PC-3 (cell line): ENCODE results near the gene GPATCH2L. TPM values are rescaled to one million over a fixed set of nuclear protein-coding genes. Genes with fewer than 3 reads are reported as not detected.

ENCODE experiments used
- ATAC-seq: fragments of 200-7000 bp; cut with Tn5 transposase; 2 replicates; pipeline ENCODE4 v1.9.1; 2020; ENCODE audit warnings: mild to moderate bottlenecking, moderate library complexity
- BruUV-seq: library from RNA; stranded (reverse); fragments of 400-500 nt; replicated peaks from 2 replicates; lab custom pipeline; 2021; lab: Mats Ljungman, UMichigan
- CTCF ChIA-PET: fragments of 300-600 bp; sonication (Branson Sonifier 250); formaldehyde crosslinking; loops from one replicate; lab custom pipeline; 2022; ENCODE audit warnings: antibody characterized with exemption; lab: Charles Lee
- POLR2A ChIA-PET: fragments of 300-600 bp; sonication (Branson Sonifier 250); formaldehyde crosslinking; loops from one replicate; lab custom pipeline; 2022; ENCODE audit warnings: antibody characterized with exemption; ENCODE audit not compliant: unreplicated experiment; lab: Charles Lee
- DNase-seq: peaks from one replicate; pipeline ENCODE4 v3.0.0-alpha.2; 2015
- H2AFZ ChIP-seq: fragments of 300-600 bp; sonication (generic); 2 replicates; pipeline ENCODE4 v1.6.0; 2016; ENCODE audit warnings: antibody characterized with exemption, low read length
- H3F3A ChIP-seq: fragments of 300-600 bp; sonication (generic); one replicate; pipeline ENCODE4 v1.6.0; 2017; ENCODE audit warnings: antibody characterized with exemption, low read length, control low read depth, mild to moderate bottlenecking; ENCODE audit not compliant: unreplicated experiment
- H3K27ac ChIP-seq: fragments of 300-600 bp; sonication (generic); 2 replicates; pipeline ENCODE4 v1.5.1; 2016; ENCODE audit warnings: mild to moderate bottlenecking, low read length
- H3K27me3 ChIP-seq: fragments of 300-600 bp; sonication (generic); 2 replicates; pipeline ENCODE4 v1.6.1; 2016; ENCODE audit warnings: low read length, mixed read lengths
- H3K36me3 ChIP-seq: fragments of 300-600 bp; sonication (generic); 2 replicates; pipeline ENCODE4 v1.6.1; 2016; ENCODE audit warnings: low read depth, mixed run types, low read length, mixed read lengths
- H3K4me1 ChIP-seq: fragments of 300-600 bp; sonication (generic); 2 replicates; pipeline ENCODE4 v1.5.1; 2016; ENCODE audit warnings: low read length; ENCODE audit not compliant: insufficient read depth
- H3K4me2 ChIP-seq: fragments of 300-600 bp; sonication (generic); 2 replicates; pipeline ENCODE4 v1.6.0; 2016; ENCODE audit warnings: low read length
- H3K4me3 ChIP-seq: fragments of 300-600 bp; sonication (generic); 2 replicates; pipeline ENCODE4 v1.5.1; 2016; ENCODE audit warnings: mild to moderate bottlenecking, low read length, mixed read lengths
- H3K79me2 ChIP-seq: fragments of 300-600 bp; sonication (generic); 2 replicates; pipeline ENCODE4 v1.6.1; 2017; ENCODE audit warnings: low read length, mixed read lengths
- H3K9ac ChIP-seq: fragments of 300-600 bp; sonication (generic); 2 replicates; pipeline ENCODE4 v1.6.0; 2016; ENCODE audit warnings: mild to moderate bottlenecking, low read length
- H3K9me2 ChIP-seq: fragments of 300-600 bp; sonication (generic); replicated peaks from 2 replicates; pipeline ENCODE4 v1.6.1; 2016; ENCODE audit warnings: mixed run types, low read length, mixed read lengths
- H3K9me3 ChIP-seq: fragments of 300-600 bp; sonication (generic); 2 replicates; pipeline ENCODE4 v1.6.1; 2016; ENCODE audit warnings: low read length, mixed read lengths
- H4K20me1 ChIP-seq: fragments of 300-600 bp; sonication (generic); 2 replicates; pipeline ENCODE4 v1.6.1; 2016; ENCODE audit warnings: low read length, mixed read lengths
- EZH2 ChIP-seq: fragments of 300-600 bp; sonication (generic); IDR thresholded peaks from one replicate; pipeline ENCODE4 v1.6.1; 2017; ENCODE audit warnings: antibody characterized with exemption, mild to moderate bottlenecking, low read length; ENCODE audit not compliant: unreplicated experiment
- EZH2phosphoT487 ChIP-seq: fragments of 300-600 bp; sonication (generic); IDR thresholded peaks from 2 replicates; pipeline ENCODE4 v1.6.1; 2018; ENCODE audit warnings: mild to moderate bottlenecking, antibody characterized with exemption, low read length, borderline replicate concordance
- intact Hi-C: fragments of 100-400 bp; cut with micrococcal nuclease; formaldehyde crosslinking; loops from 2 replicates; pipeline ENCODE4 v1.9.0; 2023
- total RNA-seq: library from RNA; depleted of rRNA; stranded (reverse); fragments of >200 nt; gene quantifications from 2 replicates; pipeline ENCODE4 v1.2.3, GENCODE V29; 2014
- TF ChIP-seq, protein P1 (sequence below): fragments of 300-600 bp; sonication (generic); conservative IDR thresholded peaks from 2 replicates; pipeline ENCODE4 v1.5.1; 2017; ENCODE audit warnings: antibody characterized with exemption, low read depth, mild to moderate bottlenecking, low read length

The GPATCH2L gene
- total RNA-seq, 1 experiment from 2014 or later, result 46.0 TPM

GRCh38 chr14:76136476-76137110 is 15.1 kb upstream of the GPATCH2L start:
- Histone ChIP-seq H3K9ac (no peak overlapping the region), H3K36me3 (no peaks in the 10 kb centered on the region), H3K4me1 (no peaks in the 10 kb centered on the region), H4K20me1 (no peaks in the 10 kb centered on the region), H3K79me2 (no peaks in the 10 kb centered on the region), H3K9me3 (no peaks in the 10 kb centered on the region), H2AFZ (no peak overlapping the region), H3F3A (no peaks in the 10 kb centered on the region), H3K4me2 (no peak overlapping the region), H3K27me3 (peaks cover 79% of the 10 kb centered on the region), H3K9me2 (no peaks in the 10 kb centered on the region), H3K27ac (no peak overlapping the region), H3K4me3 (no peak overlapping the region)
- no peak for ATAC-seq
- intact Hi-C loops, result no loop called here
- TF ChIP-seq, protein P1, sequence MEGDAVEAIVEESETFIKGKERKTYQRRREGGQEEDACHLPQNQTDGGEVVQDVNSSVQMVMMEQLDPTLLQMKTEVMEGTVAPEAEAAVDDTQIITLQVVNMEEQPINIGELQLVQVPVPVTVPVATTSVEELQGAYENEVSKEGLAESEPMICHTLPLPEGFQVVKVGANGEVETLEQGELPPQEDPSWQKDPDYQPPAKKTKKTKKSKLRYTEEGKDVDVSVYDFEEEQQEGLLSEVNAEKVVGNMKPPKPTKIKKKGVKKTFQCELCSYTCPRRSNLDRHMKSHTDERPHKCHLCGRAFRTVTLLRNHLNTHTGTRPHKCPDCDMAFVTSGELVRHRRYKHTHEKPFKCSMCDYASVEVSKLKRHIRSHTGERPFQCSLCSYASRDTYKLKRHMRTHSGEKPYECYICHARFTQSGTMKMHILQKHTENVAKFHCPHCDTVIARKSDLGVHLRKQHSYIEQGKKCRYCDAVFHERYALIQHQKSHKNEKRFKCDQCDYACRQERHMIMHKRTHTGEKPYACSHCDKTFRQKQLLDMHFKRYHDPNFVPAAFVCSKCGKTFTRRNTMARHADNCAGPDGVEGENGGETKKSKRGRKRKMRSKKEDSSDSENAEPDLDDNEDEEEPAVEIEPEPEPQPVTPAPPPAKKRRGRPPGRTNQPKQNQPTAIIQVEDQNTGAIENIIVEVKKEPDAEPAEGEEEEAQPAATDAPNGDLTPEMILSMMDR, result no peak
- no peak for TF ChIP-seq EZH2
- CTCF ChIA-PET, result interaction anchor here (0.5 kb wide), 1 partner anchor 46 kb away, joined by 4 read pairs; no protein-coding TSS in a partner anchor
- DNase-seq, result no peak
- POLR2A ChIA-PET, result no interaction called here
- BruUV-seq, result no TSS peak

DNA sequence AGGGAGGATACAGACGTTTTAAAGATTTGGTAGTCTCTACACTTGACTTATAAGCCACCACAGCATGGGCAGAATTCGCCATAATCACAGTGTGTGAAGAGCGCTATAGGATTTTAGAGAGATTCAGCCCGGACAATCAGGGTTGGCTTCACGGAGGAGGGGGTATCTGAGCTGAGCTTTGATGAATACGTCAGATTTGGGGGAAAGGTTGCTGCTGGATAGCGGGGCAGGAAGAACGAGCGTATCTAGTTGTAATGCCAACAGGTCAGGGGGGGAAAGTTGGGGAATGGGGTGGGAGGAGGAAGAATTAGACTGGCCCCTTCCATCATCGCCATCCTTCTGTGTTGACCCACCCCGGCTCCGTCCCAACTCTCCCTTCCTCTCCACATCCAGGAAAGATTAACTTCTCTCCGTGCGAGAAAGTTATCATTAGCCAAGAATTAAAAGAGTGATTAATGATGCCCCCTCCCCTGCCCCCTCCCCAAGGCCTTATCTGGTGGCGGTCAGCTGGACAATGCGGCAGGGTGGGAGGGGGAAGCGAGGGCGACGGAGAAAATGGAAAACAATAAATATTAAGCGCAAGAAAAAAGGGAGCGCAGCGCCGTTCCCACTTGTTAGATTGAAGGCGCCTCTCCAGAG is 13.5 kb upstream of the GPATCH2L start:
- no peak overlapping the region for H3K9ac ChIP-seq
- H3K79me2 ChIP-seq, result no peaks in the 10 kb centered on the region
- DNase-seq (no peak), ATAC-seq (no peak)
- H3K36me3 ChIP-seq, result no peaks in the 10 kb centered on the region
- no TSS peak for BruUV-seq
- TF ChIP-seq EZH2 (no peak), EZH2phosphoT487 (no peak)
- H3K4me1 ChIP-seq, result no peaks in the 10 kb centered on the region
- intact Hi-C loops, result no loop called here
- no peak overlapping the region for H3K27ac ChIP-seq
- POLR2A ChIA-PET, result no interaction called here
- no peaks in the 10 kb centered on the region for H3K9me3 ChIP-seq
- no peaks in the 10 kb centered on the region for H3K9me2 ChIP-seq
- CTCF ChIA-PET, result no interaction called here
- H4K20me1 ChIP-seq, result no peaks in the 10 kb centered on the region
- no peaks in the 10 kb centered on the region for H3F3A ChIP-seq
- peaks cover 77% of the 10 kb centered on the region for H3K27me3 ChIP-seq
- H3K4me3 ChIP-seq, result no peak overlapping the region
- H2AFZ ChIP-seq, result no peak overlapping the region
- no peak overlapping the region for H3K4me2 ChIP-seq

DNA sequence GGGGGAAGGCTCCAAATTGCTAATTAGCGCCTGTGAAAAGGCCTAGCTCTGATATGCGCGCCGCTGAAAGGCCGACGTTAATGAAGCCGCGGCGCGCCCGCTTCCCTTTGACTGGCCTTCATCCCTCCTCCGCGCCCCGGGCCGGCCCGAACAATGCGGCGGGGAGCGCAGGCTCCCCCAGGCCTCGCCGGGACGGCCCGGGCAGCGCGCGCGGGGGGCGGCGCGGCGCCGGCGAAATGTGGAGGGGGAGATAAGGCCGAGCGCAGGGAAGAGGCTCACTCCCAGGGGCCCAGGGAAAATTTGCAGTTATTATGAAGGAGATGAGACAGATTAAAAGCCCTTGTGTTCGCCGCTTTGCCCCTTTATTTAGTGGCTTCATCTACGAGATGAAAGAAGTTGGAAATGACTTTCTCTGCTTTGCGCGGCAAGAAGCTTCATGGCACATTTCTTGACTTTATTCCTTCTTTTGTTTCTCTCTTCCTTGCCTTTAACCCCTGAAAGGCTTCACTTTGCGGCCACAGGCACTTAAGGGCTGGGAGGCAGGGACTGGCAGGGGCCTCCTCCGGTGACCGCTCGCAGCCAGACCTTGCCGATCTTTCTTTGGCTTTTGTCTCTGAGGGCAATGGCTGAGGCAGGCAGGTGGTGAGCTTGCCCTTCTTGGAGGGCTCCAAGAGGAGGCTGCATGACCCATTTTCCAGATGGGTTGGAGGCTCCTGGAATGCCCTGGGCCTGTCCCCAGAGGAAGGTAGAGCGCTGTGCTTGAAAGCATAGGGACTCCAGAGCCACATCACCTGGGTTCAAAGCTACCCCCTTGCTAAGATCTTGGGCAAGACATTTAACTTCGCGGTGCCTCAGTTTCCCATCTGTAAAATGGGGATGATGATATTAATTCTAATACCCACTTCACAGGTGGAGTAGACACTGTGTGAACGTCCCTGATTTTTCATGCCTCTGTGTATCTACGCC is 12.7 kb upstream of the GPATCH2L start:
- H3K79me2 ChIP-seq, result no peaks in the 10 kb centered on the region
- no peaks in the 10 kb centered on the region for H3K36me3 ChIP-seq
- no peak overlapping the region for H3K9ac ChIP-seq
- DNase-seq, result no peak
- intact Hi-C loops, result no loop called here
- H3K4me1 ChIP-seq, result no peaks in the 10 kb centered on the region
- no peak overlapping the region for H3K4me2 ChIP-seq
- ChIA-PET CTCF (no interaction called here), POLR2A (no interaction called here)
- no peaks in the 10 kb centered on the region for H3K9me2 ChIP-seq
- no peak overlapping the region for H3K27ac ChIP-seq
- no peak overlapping the region for H2AFZ ChIP-seq
- H3K4me3 ChIP-seq, result no peak overlapping the region
- H4K20me1 ChIP-seq, result no peaks in the 10 kb centered on the region
- no peaks in the 10 kb centered on the region for H3F3A ChIP-seq
- peaks cover 77% of the 10 kb centered on the region for H3K27me3 ChIP-seq
- no peak for ATAC-seq
- TF ChIP-seq, protein P1, result no peak
- TF ChIP-seq EZH2phosphoT487 (no peak), EZH2 (no peak)
- BruUV-seq, result no TSS peak
- H3K9me3 ChIP-seq, result peaks cover 5% of the 10 kb centered on the region; the same call in 1 of the 2 replicates
